GM12892 (cell line): ENCODE measurements around the gene GPALPP1.
A peak's percentile ranks its signal among the peaks of the same experiment; 100 is the strongest.

Experiments used
- DNase-seq: peaks from one replicate; pipeline ENCODE4 v3.0.0; 2011; ENCODE audit not compliant: insufficient read length
- FAIRE-seq: peaks from 2 replicates; lab custom pipeline; 2011; peaks lifted over from hg19 to GRCh38; lab: Jason Lieb, UNC
- POLR2A ChIP-seq: IDR thresholded peaks from 2 replicates; pipeline ENCODE4 v1.6.1; 2011; ENCODE audit warnings: low read depth, low read length, control low read depth
- POLR2AphosphoS5 ChIP-seq: IDR thresholded peaks from 2 replicates; pipeline ENCODE4 v1.6.1; 2011; ENCODE audit warnings: low read depth, low read length, control low read depth
- TAF1 ChIP-seq: IDR thresholded peaks from 2 replicates; pipeline ENCODE4 v1.6.1; 2011; ENCODE audit warnings: low read depth, mild to moderate bottlenecking, control low read depth, low read length, borderline replicate concordance

Gene GPALPP1

GRCh38 chr13:44971656-44972595 is 17.4 kb upstream of the GPALPP1 start:
- TF ChIP-seq POLR2AphosphoS5 (no peak), POLR2A (no peak), TAF1 (no peak)
- FAIRE-seq, result peak; percentile 40
- DNase-seq, result no peak

GRCh38 chr13:44972956-44973581 is 16.3 kb upstream of the GPALPP1 start:
- no peak for DNase-seq
- FAIRE-seq, result no peak
- TF ChIP-seq TAF1 (no peak), POLR2AphosphoS5 (no peak), POLR2A (no peak)

GRCh38 chr13:44974056-44974793 is 15.1 kb upstream of the GPALPP1 start:
- peak; percentile 86 for FAIRE-seq
- DNase-seq, result no peak
- no peak for TF ChIP-seq POLR2A
- no peak for TF ChIP-seq TAF1
- no peak for TF ChIP-seq POLR2AphosphoS5

- no peak for TF ChIP-seq POLR2AphosphoS5
- TF ChIP-seq POLR2A, result no peak
- no peak for TF ChIP-seq TAF1
- no peak for DNase-seq
- no peak for FAIRE-seq
Measured at GRCh38 chr13:44976196-44976595, 13.1 kb upstream of the GPALPP1 start.

- DNase-seq, result no peak
- FAIRE-seq, result no peak
- TF ChIP-seq TAF1 (no peak), POLR2A (no peak), POLR2AphosphoS5 (no peak)
Measured at GRCh38 chr13:44976949-44977583, 12.3 kb upstream of the GPALPP1 start.

- no peak for TF ChIP-seq TAF1
- no peak for TF ChIP-seq POLR2AphosphoS5
- TF ChIP-seq POLR2A, result no peak
- no peak for DNase-seq
- FAIRE-seq, result no peak
Measured at GRCh38 chr13:44978328-44978727, 11.0 kb upstream of the GPALPP1 start.

GRCh38 chr13:44989941-44990340 is 603 bp downstream of the GPALPP1 start:
- no peak for DNase-seq
- no peak for TF ChIP-seq POLR2A
- no peak for TF ChIP-seq TAF1
- no peak for TF ChIP-seq POLR2AphosphoS5
- peak; percentile 30 for FAIRE-seq

GRCh38 chr13:45003417-45003816 is 14.1 kb downstream of the GPALPP1 start:
- FAIRE-seq, result no peak
- TF ChIP-seq TAF1 (no peak), POLR2AphosphoS5 (no peak), POLR2A (no peak)
- DNase-seq, result no peak

- TF ChIP-seq TAF1 (no peak), POLR2A (no peak), POLR2AphosphoS5 (no peak)
- FAIRE-seq, result no peak
Measured at GRCh38 chr13:45004096-45004495, 14.8 kb downstream of the GPALPP1 start.

GRCh38 chr13:45007225-45007624 is 17.9 kb downstream of the GPALPP1 start:
- DNase-seq, result no peak
- no peak for TF ChIP-seq POLR2AphosphoS5
- TF ChIP-seq TAF1, result no peak
- TF ChIP-seq POLR2A, result no peak
- no peak for FAIRE-seq

More at GRCh38 chr13:45004096-45004495, 14.8 kb downstream of the GPALPP1 start:
- no peak for DNase-seq

GRCh38 chr13:45007823-45008222 is 18.5 kb downstream of the GPALPP1 start:
- DNase-seq (no peak), FAIRE-seq (no peak)
- no peak for TF ChIP-seq TAF1
- TF ChIP-seq POLR2AphosphoS5, result no peak
- TF ChIP-seq POLR2A, result no peak

GRCh38 chr13:45011198-45011597 is 21.9 kb downstream of the GPALPP1 start:
- no peak for FAIRE-seq
- TF ChIP-seq POLR2A (no peak), TAF1 (no peak), POLR2AphosphoS5 (no peak)

More at GRCh38 chr13:45011198-45011597, 21.9 kb downstream of the GPALPP1 start:
- DNase-seq, result no peak
